ENCODE results near the gene GDAP1L1.
"Not testable (repeated sequence)": the region's sequence is repeated elsewhere in the genome, so short reads cannot be mapped to it uniquely, and the experiment has no call there.

The GDAP1L1 gene

DNA sequence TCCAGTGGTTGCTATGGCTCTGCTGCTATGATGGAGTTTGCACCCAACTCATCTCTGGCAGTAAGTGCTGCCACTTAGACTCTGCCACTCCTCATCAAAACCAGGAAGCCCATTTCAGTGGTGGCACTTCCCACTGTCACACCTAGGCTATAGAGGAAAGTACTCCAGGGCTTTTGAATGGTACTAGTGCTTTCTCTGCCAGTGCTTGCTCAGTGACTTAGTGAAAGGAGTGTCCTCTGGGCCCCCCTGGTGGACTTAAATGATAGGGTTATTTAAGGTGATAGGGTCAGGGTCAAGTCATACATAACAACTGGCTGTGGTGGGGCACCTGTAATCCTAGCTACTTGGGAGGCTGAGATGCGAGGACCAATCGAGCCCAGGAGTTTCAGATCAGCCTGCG lies 41.1 kb downstream of the GDAP1L1 start:
- TF ChIP-seq, protein P1, sequence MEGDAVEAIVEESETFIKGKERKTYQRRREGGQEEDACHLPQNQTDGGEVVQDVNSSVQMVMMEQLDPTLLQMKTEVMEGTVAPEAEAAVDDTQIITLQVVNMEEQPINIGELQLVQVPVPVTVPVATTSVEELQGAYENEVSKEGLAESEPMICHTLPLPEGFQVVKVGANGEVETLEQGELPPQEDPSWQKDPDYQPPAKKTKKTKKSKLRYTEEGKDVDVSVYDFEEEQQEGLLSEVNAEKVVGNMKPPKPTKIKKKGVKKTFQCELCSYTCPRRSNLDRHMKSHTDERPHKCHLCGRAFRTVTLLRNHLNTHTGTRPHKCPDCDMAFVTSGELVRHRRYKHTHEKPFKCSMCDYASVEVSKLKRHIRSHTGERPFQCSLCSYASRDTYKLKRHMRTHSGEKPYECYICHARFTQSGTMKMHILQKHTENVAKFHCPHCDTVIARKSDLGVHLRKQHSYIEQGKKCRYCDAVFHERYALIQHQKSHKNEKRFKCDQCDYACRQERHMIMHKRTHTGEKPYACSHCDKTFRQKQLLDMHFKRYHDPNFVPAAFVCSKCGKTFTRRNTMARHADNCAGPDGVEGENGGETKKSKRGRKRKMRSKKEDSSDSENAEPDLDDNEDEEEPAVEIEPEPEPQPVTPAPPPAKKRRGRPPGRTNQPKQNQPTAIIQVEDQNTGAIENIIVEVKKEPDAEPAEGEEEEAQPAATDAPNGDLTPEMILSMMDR (IDR thresholded peaks at IDR 0.05; ENCODE audit: low read depth, low read length, missing control alignments), result no peak
- in situ Hi-C loops (cut with HindIII; ENCODE audit: low sequenced_read_pairs), result no loop called here
- DNase-seq (ENCODE audit: low read depth), result no peak
- H3K4me3 ChIP-seq (ENCODE audit: low read depth, low read length), result no peak overlapping the region

DNA sequence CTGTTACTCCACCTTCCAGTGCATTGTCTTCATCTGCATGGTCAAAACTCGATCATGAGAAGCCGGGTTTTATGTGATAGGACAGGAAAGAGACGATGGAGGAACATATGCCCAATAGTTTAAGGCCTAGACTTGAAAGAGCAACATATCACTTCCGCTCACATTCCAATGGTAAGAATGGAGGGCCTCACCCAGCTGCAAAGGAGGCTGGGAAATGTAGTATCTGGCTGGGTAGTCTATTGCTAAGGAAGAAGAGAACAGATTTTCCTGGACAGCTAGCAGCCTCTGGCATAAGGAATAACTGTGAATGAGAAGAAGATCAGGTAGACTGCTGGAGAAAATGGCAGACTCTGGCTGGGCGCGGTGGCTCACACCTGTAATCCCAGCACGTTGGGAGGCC lies 44.6 kb downstream of the GDAP1L1 start:
- TF ChIP-seq, protein P1 (IDR thresholded peaks at IDR 0.05; ENCODE audit: low read depth, low read length, missing control alignments), result no peak
- no peak for DNase-seq (ENCODE audit: low read depth)
- H3K4me3 ChIP-seq (ENCODE audit: low read depth, low read length), result no peak overlapping the region
- in situ Hi-C loops (cut with HindIII; ENCODE audit: low sequenced_read_pairs), result no loop called here

DNA sequence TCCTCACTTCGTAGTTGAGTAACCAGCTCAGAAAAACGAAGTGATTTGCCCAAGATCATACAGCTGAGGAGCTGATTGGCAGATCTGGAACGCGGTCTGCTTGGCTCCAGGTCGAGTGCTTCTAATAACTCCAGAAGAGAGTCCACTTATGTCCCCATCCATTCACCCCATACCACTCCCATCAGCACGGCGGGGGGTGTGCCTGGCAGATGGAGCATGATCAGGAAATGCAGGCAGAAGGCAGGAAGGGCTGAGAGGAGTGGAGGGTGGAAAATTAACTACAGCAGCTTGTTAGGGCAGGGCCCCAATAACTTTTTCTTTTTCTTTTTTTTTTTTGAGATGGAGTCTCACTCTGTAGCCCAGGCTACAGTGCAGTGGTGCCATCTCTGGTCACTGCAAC lies 48.9 kb downstream of the GDAP1L1 start:
- in situ Hi-C loops (cut with HindIII; ENCODE audit: low sequenced_read_pairs), result no loop called here
- H3K4me3 ChIP-seq (ENCODE audit: low read depth, low read length), result no peak overlapping the region
- TF ChIP-seq, protein P1 (IDR thresholded peaks at IDR 0.05; ENCODE audit: low read depth, low read length, missing control alignments), result no peak
- DNase-seq (ENCODE audit: low read depth), result no peak

DNA sequence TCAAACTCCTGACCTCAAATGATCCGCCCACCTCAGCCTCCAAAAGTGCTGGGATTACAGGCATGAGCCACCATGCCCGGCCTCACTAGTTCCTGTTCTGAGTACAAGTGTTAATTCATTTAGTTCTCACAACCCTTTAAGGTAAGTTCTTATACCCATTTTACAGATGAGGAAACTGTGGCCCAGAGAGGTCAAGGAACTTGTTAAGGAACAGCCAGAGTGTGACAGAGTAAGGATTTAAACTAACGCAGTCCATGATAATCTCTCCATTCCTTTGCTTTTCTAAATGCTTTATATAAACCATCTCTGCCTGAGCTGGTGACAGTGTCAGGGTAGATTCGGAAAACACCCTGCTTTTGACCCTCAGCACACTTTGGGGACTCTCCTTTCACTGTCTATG lies 50.6 kb downstream of the GDAP1L1 start:
- TF ChIP-seq, protein P1 (IDR thresholded peaks at IDR 0.05; ENCODE audit: low read depth, low read length, missing control alignments), result no peak
- H3K4me3 ChIP-seq (ENCODE audit: low read depth, low read length), result no peak overlapping the region
- DNase-seq (ENCODE audit: low read depth), result no peak
- in situ Hi-C loops (cut with HindIII; ENCODE audit: low sequenced_read_pairs), result no loop called here

DNA sequence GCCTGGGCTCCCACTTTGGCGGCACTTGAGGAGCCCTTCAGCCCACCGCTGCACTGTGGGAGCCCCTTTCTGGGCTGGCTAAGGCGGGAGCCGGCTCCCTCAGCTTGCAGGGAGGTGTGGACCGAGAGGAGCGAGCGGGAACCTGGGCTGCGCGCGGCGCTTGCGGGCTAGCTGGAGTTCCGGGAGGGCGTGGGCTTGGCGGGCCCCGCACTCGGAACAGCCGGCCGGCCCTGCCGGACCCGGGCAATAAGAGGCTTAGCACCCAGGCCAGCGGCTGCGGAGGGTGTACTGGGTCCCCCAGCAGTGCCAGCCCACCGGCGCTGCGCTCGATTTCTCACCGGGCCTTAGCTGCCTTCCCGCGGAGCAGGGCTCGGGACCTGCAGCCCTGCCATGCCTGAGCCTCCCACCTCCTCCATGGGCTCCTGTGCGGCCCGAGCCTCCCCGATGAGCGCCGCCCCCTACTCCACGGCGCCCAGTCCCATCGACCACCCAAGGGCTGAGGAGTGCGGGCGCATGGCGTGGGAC lies 52.0 kb downstream of the GDAP1L1 start:
- in situ Hi-C loops (cut with HindIII; ENCODE audit: low sequenced_read_pairs), result not testable (repeated sequence)

DNA sequence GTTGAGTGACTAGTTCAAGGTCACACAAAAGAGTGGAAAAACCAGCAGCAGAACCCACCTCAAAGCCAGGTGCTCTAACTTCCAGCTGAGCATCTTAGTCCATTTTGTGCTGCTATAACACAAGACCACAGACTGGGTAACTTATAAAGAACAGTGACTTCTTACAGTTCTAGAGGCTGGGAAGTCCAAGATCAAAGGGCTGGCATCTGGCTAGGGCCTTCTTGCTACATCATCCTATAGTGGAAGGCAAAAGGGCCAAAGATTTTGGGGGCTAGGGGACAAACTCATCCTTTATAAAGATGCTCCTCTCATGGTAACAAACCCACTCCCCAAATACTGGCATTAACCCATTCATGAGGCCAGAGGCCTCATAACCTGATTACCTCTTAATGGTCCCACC lies 54.2 kb downstream of the GDAP1L1 start:
- in situ Hi-C loops (cut with HindIII; ENCODE audit: low sequenced_read_pairs), result no loop called here
- DNase-seq (ENCODE audit: low read depth), result no peak
- H3K4me3 ChIP-seq (ENCODE audit: low read depth, low read length), result no peak overlapping the region
- TF ChIP-seq, protein P1 (IDR thresholded peaks at IDR 0.05; ENCODE audit: low read depth, low read length, missing control alignments), result no peak

More for the DNA sequence above, 52.0 kb downstream of the GDAP1L1 start:
- DNase-seq (ENCODE audit: low read depth); H3K4me3 ChIP-seq (ENCODE audit: low read depth, low read length): not testable (repeated sequence)

DNA sequence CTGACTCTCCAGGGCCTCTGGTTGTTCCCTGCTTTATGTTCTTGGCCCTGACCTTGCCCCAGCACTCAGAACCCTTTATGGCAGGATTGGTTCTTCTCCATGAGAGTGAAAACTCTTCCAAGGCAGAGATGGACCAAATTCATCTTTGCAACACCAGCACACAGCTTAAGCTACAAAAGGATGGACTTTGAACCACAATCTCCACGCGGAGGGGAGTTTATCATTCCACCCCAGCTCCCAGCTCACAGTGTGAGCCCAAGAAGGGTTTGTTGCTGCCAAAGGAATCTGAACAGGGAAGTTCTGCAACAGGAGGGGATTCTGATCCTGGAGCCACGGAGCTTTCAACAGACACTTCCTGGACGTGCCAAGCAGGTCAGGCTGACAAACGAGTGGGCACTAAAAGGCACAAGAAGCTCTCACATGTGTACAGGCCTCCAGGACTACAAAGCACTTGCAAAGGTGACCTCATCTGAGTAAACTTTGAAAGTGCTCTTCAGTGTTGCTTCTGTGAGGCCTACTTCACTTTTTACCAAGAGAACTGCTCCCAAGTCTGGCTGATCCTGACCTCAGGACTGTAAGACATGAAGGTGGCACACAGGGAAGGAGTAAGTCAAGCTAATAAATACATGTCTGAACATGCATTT lies 55.0 kb downstream of the GDAP1L1 start:
- TF ChIP-seq, protein P1 (IDR thresholded peaks at IDR 0.05; ENCODE audit: low read depth, low read length, missing control alignments), result no peak
- in situ Hi-C loops (cut with HindIII; ENCODE audit: low sequenced_read_pairs), result no loop called here
- DNase-seq (ENCODE audit: low read depth), result no peak
- no peak overlapping the region for H3K4me3 ChIP-seq (ENCODE audit: low read depth, low read length)

Data from astrocyte of the cerebellum (primary cell).